ENCODE measurements around the gene ZBTB45. TPM values are rescaled to one million over a fixed set of nuclear protein-coding genes. Genes with fewer than 3 reads are reported as not detected.

ZBTB45 gene
- total and polyA plus RNA-seq, 9 of the 15 experiments (the other 6 are each of a cell fraction or from before 2014, with no cell fraction given): 0.08 to 16.1 (median 1.8) TPM

DNA sequence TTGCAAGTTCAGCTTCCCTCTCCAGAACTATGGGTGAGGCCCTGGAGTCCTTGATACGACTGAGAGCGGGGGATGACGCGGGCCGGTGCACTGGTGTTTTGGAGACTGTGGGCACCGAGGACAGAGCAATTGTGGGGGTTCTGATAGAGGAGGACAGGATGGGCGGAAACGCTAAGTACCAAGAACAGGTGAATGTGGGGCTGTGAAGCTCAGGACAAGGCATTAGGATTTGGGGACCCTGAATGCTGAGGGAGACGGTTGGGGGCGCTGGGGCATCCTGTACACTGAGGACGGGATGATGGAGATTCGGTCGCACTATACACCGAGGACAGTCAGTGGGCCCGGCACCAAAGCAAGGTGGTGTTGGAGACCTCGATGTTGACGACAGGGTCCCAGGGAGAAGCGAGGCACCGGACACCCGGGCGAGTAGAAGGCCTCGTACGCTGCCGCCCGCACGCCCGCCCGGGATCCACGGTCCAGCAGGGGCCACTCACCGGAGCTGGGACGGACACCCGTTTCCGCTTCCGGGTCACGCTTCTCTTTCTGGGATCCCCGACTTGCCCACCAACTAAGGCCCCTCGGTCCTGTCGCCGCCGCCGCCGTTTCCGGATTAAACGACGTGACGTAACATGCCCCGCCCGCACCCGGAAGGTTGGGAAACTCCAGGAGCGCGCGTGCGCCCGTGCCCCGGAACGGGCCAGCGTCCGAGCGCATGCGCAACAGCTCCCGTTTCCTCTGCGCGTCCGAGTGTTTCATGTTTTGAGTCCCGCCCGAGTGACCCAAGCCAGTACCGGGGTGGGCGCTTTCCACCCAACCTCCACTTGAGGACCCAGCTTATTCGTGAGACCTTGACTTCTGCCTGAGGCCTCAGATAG, 35.1 kb upstream of the ZBTB45 start, which contains the start of gene CHMP2A (continued):
- TF ChIP-seq CBX8 (IDR thresholded peaks at IDR 0.05; ENCODE audit: borderline replicate concordance, extremely low read depth, low read depth, low read length, poor library complexity, severe bottlenecking) (no peak), ZNF696 (CRISPR knock-in tag; conservative IDR thresholded peaks at IDR 0.05) (no peak), KDM1A (IDR thresholded peaks at IDR 0.05) (no peak), MECOM (CRISPR knock-in tag; IDR thresholded peaks at IDR 0.05) (no peak), ZNF311 (CRISPR knock-in tag; IDR thresholded peaks at IDR 0.05) (no peak), ZC3H11A (IDR thresholded peaks at IDR 0.05; ENCODE audit: low read depth, low read length) (peak; percentile 27; the same call in 1 of the 2 replicates)
- TF ChIP-seq, protein P1, sequence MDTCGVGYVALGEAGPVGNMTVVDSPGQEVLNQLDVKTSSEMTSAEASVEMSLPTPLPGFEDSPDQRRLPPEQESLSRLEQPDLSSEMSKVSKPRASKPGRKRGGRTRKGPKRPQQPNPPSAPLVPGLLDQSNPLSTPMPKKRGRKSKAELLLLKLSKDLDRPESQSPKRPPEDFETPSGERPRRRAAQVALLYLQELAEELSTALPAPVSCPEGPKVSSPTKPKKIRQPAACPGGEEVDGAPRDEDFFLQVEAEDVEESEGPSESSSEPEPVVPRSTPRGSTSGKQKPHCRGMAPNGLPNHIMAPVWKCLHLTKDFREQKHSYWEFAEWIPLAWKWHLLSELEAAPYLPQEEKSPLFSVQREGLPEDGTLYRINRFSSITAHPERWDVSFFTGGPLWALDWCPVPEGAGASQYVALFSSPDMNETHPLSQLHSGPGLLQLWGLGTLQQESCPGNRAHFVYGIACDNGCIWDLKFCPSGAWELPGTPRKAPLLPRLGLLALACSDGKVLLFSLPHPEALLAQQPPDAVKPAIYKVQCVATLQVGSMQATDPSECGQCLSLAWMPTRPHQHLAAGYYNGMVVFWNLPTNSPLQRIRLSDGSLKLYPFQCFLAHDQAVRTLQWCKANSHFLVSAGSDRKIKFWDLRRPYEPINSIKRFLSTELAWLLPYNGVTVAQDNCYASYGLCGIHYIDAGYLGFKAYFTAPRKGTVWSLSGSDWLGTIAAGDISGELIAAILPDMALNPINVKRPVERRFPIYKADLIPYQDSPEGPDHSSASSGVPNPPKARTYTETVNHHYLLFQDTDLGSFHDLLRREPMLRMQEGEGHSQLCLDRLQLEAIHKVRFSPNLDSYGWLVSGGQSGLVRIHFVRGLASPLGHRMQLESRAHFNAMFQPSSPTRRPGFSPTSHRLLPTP (IDR thresholded peaks at IDR 0.05; ENCODE audit: borderline replicate concordance, extremely low read depth, insufficient read length): no peak
- TF ChIP-seq, protein P2, sequence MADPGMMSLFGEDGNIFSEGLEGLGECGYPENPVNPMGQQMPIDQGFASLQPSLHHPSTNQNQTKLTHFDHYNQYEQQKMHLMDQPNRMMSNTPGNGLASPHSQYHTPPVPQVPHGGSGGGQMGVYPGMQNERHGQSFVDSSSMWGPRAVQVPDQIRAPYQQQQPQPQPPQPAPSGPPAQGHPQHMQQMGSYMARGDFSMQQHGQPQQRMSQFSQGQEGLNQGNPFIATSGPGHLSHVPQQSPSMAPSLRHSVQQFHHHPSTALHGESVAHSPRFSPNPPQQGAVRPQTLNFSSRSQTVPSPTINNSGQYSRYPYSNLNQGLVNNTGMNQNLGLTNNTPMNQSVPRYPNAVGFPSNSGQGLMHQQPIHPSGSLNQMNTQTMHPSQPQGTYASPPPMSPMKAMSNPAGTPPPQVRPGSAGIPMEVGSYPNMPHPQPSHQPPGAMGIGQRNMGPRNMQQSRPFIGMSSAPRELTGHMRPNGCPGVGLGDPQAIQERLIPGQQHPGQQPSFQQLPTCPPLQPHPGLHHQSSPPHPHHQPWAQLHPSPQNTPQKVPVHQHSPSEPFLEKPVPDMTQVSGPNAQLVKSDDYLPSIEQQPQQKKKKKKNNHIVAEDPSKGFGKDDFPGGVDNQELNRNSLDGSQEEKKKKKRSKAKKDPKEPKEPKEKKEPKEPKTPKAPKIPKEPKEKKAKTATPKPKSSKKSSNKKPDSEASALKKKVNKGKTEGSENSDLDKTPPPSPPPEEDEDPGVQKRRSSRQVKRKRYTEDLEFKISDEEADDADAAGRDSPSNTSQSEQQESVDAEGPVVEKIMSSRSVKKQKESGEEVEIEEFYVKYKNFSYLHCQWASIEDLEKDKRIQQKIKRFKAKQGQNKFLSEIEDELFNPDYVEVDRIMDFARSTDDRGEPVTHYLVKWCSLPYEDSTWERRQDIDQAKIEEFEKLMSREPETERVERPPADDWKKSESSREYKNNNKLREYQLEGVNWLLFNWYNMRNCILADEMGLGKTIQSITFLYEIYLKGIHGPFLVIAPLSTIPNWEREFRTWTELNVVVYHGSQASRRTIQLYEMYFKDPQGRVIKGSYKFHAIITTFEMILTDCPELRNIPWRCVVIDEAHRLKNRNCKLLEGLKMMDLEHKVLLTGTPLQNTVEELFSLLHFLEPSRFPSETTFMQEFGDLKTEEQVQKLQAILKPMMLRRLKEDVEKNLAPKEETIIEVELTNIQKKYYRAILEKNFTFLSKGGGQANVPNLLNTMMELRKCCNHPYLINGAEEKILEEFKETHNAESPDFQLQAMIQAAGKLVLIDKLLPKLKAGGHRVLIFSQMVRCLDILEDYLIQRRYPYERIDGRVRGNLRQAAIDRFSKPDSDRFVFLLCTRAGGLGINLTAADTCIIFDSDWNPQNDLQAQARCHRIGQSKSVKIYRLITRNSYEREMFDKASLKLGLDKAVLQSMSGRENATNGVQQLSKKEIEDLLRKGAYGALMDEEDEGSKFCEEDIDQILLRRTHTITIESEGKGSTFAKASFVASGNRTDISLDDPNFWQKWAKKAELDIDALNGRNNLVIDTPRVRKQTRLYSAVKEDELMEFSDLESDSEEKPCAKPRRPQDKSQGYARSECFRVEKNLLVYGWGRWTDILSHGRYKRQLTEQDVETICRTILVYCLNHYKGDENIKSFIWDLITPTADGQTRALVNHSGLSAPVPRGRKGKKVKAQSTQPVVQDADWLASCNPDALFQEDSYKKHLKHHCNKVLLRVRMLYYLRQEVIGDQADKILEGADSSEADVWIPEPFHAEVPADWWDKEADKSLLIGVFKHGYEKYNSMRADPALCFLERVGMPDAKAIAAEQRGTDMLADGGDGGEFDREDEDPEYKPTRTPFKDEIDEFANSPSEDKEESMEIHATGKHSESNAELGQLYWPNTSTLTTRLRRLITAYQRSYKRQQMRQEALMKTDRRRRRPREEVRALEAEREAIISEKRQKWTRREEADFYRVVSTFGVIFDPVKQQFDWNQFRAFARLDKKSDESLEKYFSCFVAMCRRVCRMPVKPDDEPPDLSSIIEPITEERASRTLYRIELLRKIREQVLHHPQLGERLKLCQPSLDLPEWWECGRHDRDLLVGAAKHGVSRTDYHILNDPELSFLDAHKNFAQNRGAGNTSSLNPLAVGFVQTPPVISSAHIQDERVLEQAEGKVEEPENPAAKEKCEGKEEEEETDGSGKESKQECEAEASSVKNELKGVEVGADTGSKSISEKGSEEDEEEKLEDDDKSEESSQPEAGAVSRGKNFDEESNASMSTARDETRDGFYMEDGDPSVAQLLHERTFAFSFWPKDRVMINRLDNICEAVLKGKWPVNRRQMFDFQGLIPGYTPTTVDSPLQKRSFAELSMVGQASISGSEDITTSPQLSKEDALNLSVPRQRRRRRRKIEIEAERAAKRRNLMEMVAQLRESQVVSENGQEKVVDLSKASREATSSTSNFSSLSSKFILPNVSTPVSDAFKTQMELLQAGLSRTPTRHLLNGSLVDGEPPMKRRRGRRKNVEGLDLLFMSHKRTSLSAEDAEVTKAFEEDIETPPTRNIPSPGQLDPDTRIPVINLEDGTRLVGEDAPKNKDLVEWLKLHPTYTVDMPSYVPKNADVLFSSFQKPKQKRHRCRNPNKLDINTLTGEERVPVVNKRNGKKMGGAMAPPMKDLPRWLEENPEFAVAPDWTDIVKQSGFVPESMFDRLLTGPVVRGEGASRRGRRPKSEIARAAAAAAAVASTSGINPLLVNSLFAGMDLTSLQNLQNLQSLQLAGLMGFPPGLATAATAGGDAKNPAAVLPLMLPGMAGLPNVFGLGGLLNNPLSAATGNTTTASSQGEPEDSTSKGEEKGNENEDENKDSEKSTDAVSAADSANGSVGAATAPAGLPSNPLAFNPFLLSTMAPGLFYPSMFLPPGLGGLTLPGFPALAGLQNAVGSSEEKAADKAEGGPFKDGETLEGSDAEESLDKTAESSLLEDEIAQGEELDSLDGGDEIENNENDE (IDR thresholded peaks at IDR 0.05; ENCODE audit: low read depth, low read length): no peak
- TF ChIP-seq, protein P3, sequence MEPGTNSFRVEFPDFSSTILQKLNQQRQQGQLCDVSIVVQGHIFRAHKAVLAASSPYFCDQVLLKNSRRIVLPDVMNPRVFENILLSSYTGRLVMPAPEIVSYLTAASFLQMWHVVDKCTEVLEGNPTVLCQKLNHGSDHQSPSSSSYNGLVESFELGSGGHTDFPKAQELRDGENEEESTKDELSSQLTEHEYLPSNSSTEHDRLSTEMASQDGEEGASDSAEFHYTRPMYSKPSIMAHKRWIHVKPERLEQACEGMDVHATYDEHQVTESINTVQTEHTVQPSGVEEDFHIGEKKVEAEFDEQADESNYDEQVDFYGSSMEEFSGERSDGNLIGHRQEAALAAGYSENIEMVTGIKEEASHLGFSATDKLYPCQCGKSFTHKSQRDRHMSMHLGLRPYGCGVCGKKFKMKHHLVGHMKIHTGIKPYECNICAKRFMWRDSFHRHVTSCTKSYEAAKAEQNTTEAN (CRISPR knock-in tag; IDR thresholded peaks at IDR 0.05): no peak

Measured in K562 (cell line).